ENCODE data around the gene RIPOR1.

Gene RIPOR1

GRCh38 chr16:67549936-67550335 lies 21.3 kb downstream of the RIPOR1 start:
- DNase-seq (ENCODE audit: low read depth in 4 of 4, low spot score in 1 of 4), result no peak

- DNase-seq (ENCODE audit: low read depth in 4 of 4, low spot score in 1 of 4), result no peak
These were observed 22.5 kb downstream of the RIPOR1 start for GRCh38 chr16:67551091-67551490.

- no peak for DNase-seq (ENCODE audit: low read depth in 4 of 4, low spot score in 1 of 4)
These were observed 23.3 kb downstream of the RIPOR1 start for GRCh38 chr16:67551972-67552371.

- DNase-seq (ENCODE audit: low read depth in 4 of 4, low spot score in 1 of 4), result no peak
These were observed 23.8 kb downstream of the RIPOR1 start for GRCh38 chr16:67552476-67552875.

- no peak for DNase-seq (ENCODE audit: low read depth in 4 of 4, low spot score in 1 of 4)
These were observed 27.2 kb downstream of the RIPOR1 start for GRCh38 chr16:67555795-67556212.

GRCh38 chr16:67558859-67559258 lies 30.2 kb downstream of the RIPOR1 start:
- DNase-seq (ENCODE audit: low read depth in 4 of 4, low spot score in 1 of 4), result no peak

- no peak for DNase-seq (ENCODE audit: low read depth in 4 of 4, low spot score in 1 of 4)
These were observed 32.3 kb downstream of the RIPOR1 start for GRCh38 chr16:67560827-67561342.

- DNase-seq (ENCODE audit: low read depth in 4 of 4, low spot score in 1 of 4), result no peak
These were observed 32.8 kb downstream of the RIPOR1 start for GRCh38 chr16:67561501-67561823.

GRCh38 chr16:67561824-67562525 lies 33.3 kb downstream of the RIPOR1 start:
- DNase-seq (ENCODE audit: low read depth in 4 of 4, low spot score in 1 of 4), result peak; percentile 83 to 98 (median 94)

GRCh38 chr16:67562526-67562917 lies 33.9 kb downstream of the RIPOR1 start, which contains the start of gene CTCF:
Gene CTCF, plus strand, starts transcription at chr16:67562526. Its CDS starts 48,307 bp downstream, at chr16:67610833.
- peak; percentile 52 to 75 (median 64) for DNase-seq (ENCODE audit: low read depth in 4 of 4, low spot score in 1 of 4)

GRCh38 chr16:67562918-67563707 lies 34.5 kb downstream of the RIPOR1 start:
- peak in 3 of 4 experiments; percentile 23 to 34 (median 28) for DNase-seq (ENCODE audit: low read depth in 4 of 4, low spot score in 1 of 4)

GRCh38 chr16:67563708-67564468 lies 35.3 kb downstream of the RIPOR1 start:
- no peak for DNase-seq (ENCODE audit: low read depth in 4 of 4, low spot score in 1 of 4)

- DNase-seq (ENCODE audit: low read depth in 4 of 4, low spot score in 1 of 4), result no peak
These were observed 37.0 kb downstream of the RIPOR1 start for GRCh38 chr16:67565470-67566100.

GRCh38 chr16:67571464-67571863 lies 42.8 kb downstream of the RIPOR1 start:
- no peak for DNase-seq (ENCODE audit: low read depth in 4 of 4, low spot score in 1 of 4)

GRCh38 chr16:67571981-67572431 lies 43.4 kb downstream of the RIPOR1 start:
- DNase-seq (ENCODE audit: low read depth in 4 of 4, low spot score in 1 of 4), result no peak

- no peak for DNase-seq (ENCODE audit: low read depth in 4 of 4, low spot score in 1 of 4)
These were observed 51.1 kb downstream of the RIPOR1 start for GRCh38 chr16:67579686-67580085.

GRCh38 chr16:67580202-67580601 lies 51.6 kb downstream of the RIPOR1 start:
- DNase-seq (ENCODE audit: low read depth in 4 of 4, low spot score in 1 of 4), result no peak

- no peak for DNase-seq (ENCODE audit: low read depth in 4 of 4, low spot score in 1 of 4)
These were observed 64.7 kb downstream of the RIPOR1 start for GRCh38 chr16:67593288-67593687.

GRCh38 chr16:67593701-67594100 lies 65.1 kb downstream of the RIPOR1 start:
- DNase-seq (ENCODE audit: low read depth in 4 of 4, low spot score in 1 of 4), result no peak

- DNase-seq (ENCODE audit: low read depth in 4 of 4, low spot score in 1 of 4), result no peak
These were observed 65.8 kb downstream of the RIPOR1 start for GRCh38 chr16:67594256-67594915.
